ENCODE results near the gene PSMD10. TPM values are rescaled to one million over a fixed set of nuclear protein-coding genes. Genes with fewer than 3 reads are reported as not detected.

PSMD10 gene
- polyA plus RNA-seq, 2 of the 4 experiments (the other 2 are of a cell fraction) = 109 to 163 TPM

- TF ChIP-seq MAZ (IDR thresholded peaks at IDR 0.05; ENCODE audit: borderline replicate concordance, low read depth, low read length) (no peak), BCL3 (IDR thresholded peaks at IDR 0.05) (no peak), EHMT2 (IDR thresholded peaks at IDR 0.05; ENCODE audit: low read depth) (no peak), KDM5A (IDR thresholded peaks at IDR 0.05) (no peak), CHD2 (IDR thresholded peaks at IDR 0.05; ENCODE audit: low read length, partially characterized antibody) (peak; percentile 83), E2F6 (IDR thresholded peaks at IDR 0.05; ENCODE audit: borderline replicate concordance, low read depth) (no peak), FOSL2 (IDR thresholded peaks at IDR 0.05) (no peak), FOSL2 (CRISPR knock-in tag; IDR thresholded peaks at IDR 0.05) (no peak), ATOH8 (CRISPR knock-in tag; IDR thresholded peaks at IDR 0.05; ENCODE audit: low read depth) (no peak), HEYL (CRISPR knock-in tag; IDR thresholded peaks at IDR 0.05) (no peak)
These were observed 665 bp downstream of the PSMD10 start (continued) for GRCh38 chrX:108090491-108091263.

GRCh38 chrX:108088511-108088910, 2.8 kb downstream of the PSMD10 start:
- Histone ChIP-seq H3K9me3 (no peaks in the 10 kb centered on the region), H3K4me3 (no peak overlapping the region), H3K27ac (no peak overlapping the region), H3K4me1 (peaks cover 14% of the 10 kb centered on the region; the same call in 2 of the 3 replicates), H3K4me2 (peak overlapping the region; percentile 3; the same call in 1 of the 3 replicates)
- FAIRE-seq (no peak), DNase-seq (ENCODE audit: low read depth in 1 of 2, low spot score in 1 of 2) (no peak), ATAC-seq (no peak)
- POLR2A ChIA-PET = no interaction called here
- 89% methylated on average over 1 of the region's 1 CpG for WGBS (ENCODE audit: missing lambda C conversion rate)
- no peak for TF ChIP-seq E2F6 (IDR thresholded peaks at IDR 0.05; ENCODE audit: borderline replicate concordance, low read depth)
- no peak for TF ChIP-seq RNF2 (IDR thresholded peaks at IDR 0.05; ENCODE audit: borderline replicate concordance, low read depth)
- no peak for TF ChIP-seq EHMT2 (IDR thresholded peaks at IDR 0.05; ENCODE audit: low read depth)
- no peak for TF ChIP-seq GATA3 (IDR thresholded peaks at IDR 0.05; ENCODE audit: borderline replicate concordance)
- TF ChIP-seq TFCP2L1 (CRISPR knock-in tag; IDR thresholded peaks at IDR 0.05) = no peak
- CTCF ChIA-PET = no interaction called here

- no peak overlapping the region for H3K4me2 ChIP-seq
- ChIA-PET POLR2A (no interaction called here), CTCF (no interaction called here)
- H3K9me3 ChIP-seq = no peaks in the 10 kb centered on the region
- WGBS (ENCODE audit: missing lambda C conversion rate) = 90% methylated on average over 6 of the region's 6 CpGs
- no peak for ATAC-seq
- H3K4me3 ChIP-seq = no peak overlapping the region
- no peak overlapping the region for H3K27ac ChIP-seq
- peaks cover 14% of the 10 kb centered on the region; the same call in 2 of the 3 replicates for H3K4me1 ChIP-seq
- no peak for TF ChIP-seq MAFK (IDR thresholded peaks at IDR 0.05; ENCODE audit: partially characterized antibody)
- TF ChIP-seq TP53 (CRISPR knock-in tag; IDR thresholded peaks at IDR 0.05) = no peak
- no peak for TF ChIP-seq EHMT2 (IDR thresholded peaks at IDR 0.05; ENCODE audit: low read depth)
- no peak for TF ChIP-seq REST (IDR thresholded peaks at IDR 0.05)
- no peak for TF ChIP-seq FOSL2 (IDR thresholded peaks at IDR 0.05)
- no peak for TF ChIP-seq FOSL2 (CRISPR knock-in tag; IDR thresholded peaks at IDR 0.05)
- no peak for TF ChIP-seq JUNB (IDR thresholded peaks at IDR 0.05)
- no peak for TF ChIP-seq FOSB (CRISPR knock-in tag; IDR thresholded peaks at IDR 0.05)
- no peak for TF ChIP-seq FOXS1 (CRISPR knock-in tag; IDR thresholded peaks at IDR 0.05)
- no peak for DNase-seq (ENCODE audit: low read depth in 1 of 2, low spot score in 1 of 2)
- FAIRE-seq = no peak
These were observed 3.5 kb downstream of the PSMD10 start for GRCh38 chrX:108087792-108088191.

Data from A549 (cell line).